Smooth muscle cell (in vitro differentiated cells): ENCODE results near the gene KRTAP5-8. TPM values are rescaled to one million over a fixed set of nuclear protein-coding genes. Genes with fewer than 3 reads are reported as not detected.

ENCODE experiments used
- DNase-seq: peaks from one replicate; lab custom pipeline; 2025; ENCODE audit not compliant: unreplicated experiment; lab: John Stamatoyannopoulos, UW
- H2AFZ ChIP-seq: fragments of 200-600 bp; sonication (generic); 2 replicates; pipeline ENCODE4 v1.6.0; 2016; ENCODE audit warnings: antibody characterized with exemption, low read depth, mild to moderate bottlenecking
- H3F3A ChIP-seq: fragments of 200-600 bp; sonication (generic); 2 replicates; pipeline ENCODE4 v1.6.0; 2017; ENCODE audit warnings: antibody characterized with exemption, low read depth
- H3K27ac ChIP-seq: fragments of 200-600 bp; sonication (generic); 2 replicates; pipeline ENCODE4 v1.5.1; 2016; ENCODE audit warnings: low read depth, mild to moderate bottlenecking
- H3K27me3 ChIP-seq: fragments of 200-600 bp; sonication (generic); 2 replicates; pipeline ENCODE4 v1.6.1; 2016; ENCODE audit warnings: low read depth, mild to moderate bottlenecking
- H3K36me3 ChIP-seq: fragments of 200-600 bp; sonication (generic); 2 replicates; pipeline ENCODE4 v1.5.1; 2016; ENCODE audit warnings: low read depth
- H3K4me1 ChIP-seq: fragments of 200-600 bp; sonication (generic); 2 replicates; pipeline ENCODE4 v1.5.1; 2016; ENCODE audit warnings: low read depth
- H3K4me2 ChIP-seq: fragments of 200-600 bp; sonication (generic); 2 replicates; pipeline ENCODE4 v1.6.0; 2016; ENCODE audit warnings: mild to moderate bottlenecking
- H3K4me3 ChIP-seq: fragments of 200-600 bp; sonication (generic); 2 replicates; pipeline ENCODE4 v1.5.1; 2016; ENCODE audit warnings: mild to moderate bottlenecking
- H3K79me2 ChIP-seq: fragments of 200-600 bp; sonication (generic); 2 replicates; pipeline ENCODE4 v1.6.0; 2016; ENCODE audit warnings: low read depth, mild to moderate bottlenecking
- H3K9ac ChIP-seq: fragments of 200-600 bp; sonication (generic); 2 replicates; pipeline ENCODE4 v1.6.0; 2016; ENCODE audit warnings: low read depth
- H3K9me3 ChIP-seq: fragments of 200-600 bp; sonication (generic); replicated peaks from 2 replicates; pipeline ENCODE4 v1.5.1; 2016; ENCODE audit warnings: low read depth
- H4K20me1 ChIP-seq: fragments of 200-600 bp; sonication (generic); 2 replicates; pipeline ENCODE4 v1.6.0; 2016; ENCODE audit warnings: low read depth
- CTCF ChIP-seq: fragments of 200-600 bp; sonication (generic); IDR thresholded peaks from 2 replicates; pipeline ENCODE4 v1.5.1; 2017; ENCODE audit warnings: borderline replicate concordance, mild to moderate bottlenecking, antibody characterized with exemption; ENCODE audit not compliant: insufficient read depth, poor library complexity, severe bottlenecking
- WGBS: methylation state at CpG from one replicate; pipeline ENCODE4 v1.1.7; 2016; ENCODE audit warnings: low lambda C conversion rate; 5-methylcytosine and 5-hydroxymethylcytosine counted together
- polyA plus RNA-seq: library from polyadenylated mRNA; unstranded; fragments of >200 nt; fragmentation: Nextera tagmentation; extraction: Ambion mirVana; gene quantifications from 2 replicates; pipeline ENCODE4 v1.2.1, GENCODE V29; 2016
- total RNA-seq: library from RNA; depleted of rRNA; stranded (reverse); fragments of >200 nt; gene quantifications from 2 replicates; pipeline ENCODE4 v1.2.3, GENCODE V29; 2014

Gene KRTAP5-8
- total and polyA plus RNA-seq, 2 experiments from 2014 or later: not detected

DNA sequence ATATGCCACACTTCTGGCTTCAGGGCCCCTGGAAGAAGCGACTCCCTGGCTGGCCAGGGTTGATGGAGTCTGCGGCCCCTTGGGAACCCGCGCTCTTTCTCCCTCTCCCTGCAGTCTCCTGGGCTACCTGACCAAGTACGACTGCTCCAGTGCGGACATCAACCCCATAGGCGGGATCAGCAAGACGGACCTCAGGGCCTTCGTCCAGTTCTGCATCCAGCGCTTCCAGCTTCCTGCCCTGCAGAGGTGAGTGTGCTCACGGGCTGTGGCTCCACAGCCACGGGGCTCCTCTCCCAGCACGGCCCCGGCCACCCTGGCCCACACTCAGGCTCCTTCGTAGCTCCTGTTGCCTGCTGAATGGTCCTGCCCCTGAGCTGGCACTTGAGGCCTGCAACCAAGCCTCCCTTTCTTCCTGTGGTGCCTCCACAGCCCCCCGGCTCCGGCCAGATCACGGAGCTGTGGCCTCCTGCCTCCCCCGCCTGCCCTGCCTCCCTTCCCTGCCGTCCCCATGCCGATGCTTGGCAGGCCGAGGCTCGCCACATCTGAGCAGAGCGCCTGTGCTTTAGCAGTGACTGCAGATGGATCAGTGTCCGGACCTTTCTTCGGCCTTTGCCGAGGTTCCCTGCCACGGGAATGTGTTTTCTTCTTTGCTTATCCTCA lies 47.0 kb upstream of the KRTAP5-8 start:
- Histone ChIP-seq H3F3A (no peaks in the 10 kb centered on the region), H3K27me3 (no peaks in the 10 kb centered on the region), H4K20me1 (no peaks in the 10 kb centered on the region), H3K4me2 (no peak overlapping the region), H3K79me2 (no peaks in the 10 kb centered on the region), H3K4me3 (no peak overlapping the region), H3K9ac (no peak overlapping the region), H3K36me3 (no peaks in the 10 kb centered on the region), H2AFZ (no peak overlapping the region), H3K4me1 (no peaks in the 10 kb centered on the region), H3K9me3 (no peaks in the 10 kb centered on the region), H3K27ac (no peak overlapping the region)
- TF ChIP-seq CTCF: no peak
- DNase-seq: no peak
- 97% methylated on average over 28 of the region's 28 CpGs for WGBS

DNA sequence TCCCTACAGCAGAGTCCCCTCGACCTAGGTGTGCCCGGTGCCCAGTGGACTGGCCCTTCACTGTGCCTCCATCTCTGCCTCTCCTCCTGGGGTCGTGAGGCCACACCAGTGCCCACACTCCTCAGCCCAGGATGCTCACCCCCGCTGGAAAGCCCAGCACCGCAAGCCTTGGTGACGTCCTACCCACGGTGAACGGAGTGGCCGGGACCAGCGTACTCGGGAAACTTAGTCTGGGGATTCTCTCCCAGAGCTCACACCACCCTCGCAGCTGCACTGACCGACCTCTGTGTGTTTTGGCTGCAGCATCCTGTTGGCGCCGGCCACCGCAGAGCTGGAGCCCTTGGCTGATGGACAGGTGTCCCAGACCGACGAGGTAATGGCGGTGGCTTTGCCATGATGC lies 46.3 kb upstream of the KRTAP5-8 start:
- Histone ChIP-seq H3K27ac (no peak overlapping the region), H3K27me3 (no peaks in the 10 kb centered on the region), H3K4me2 (no peak overlapping the region), H3K4me3 (no peak overlapping the region), H2AFZ (no peak overlapping the region), H4K20me1 (no peaks in the 10 kb centered on the region), H3K79me2 (no peaks in the 10 kb centered on the region), H3K9ac (no peak overlapping the region), H3K4me1 (no peaks in the 10 kb centered on the region), H3K9me3 (no peaks in the 10 kb centered on the region), H3F3A (no peaks in the 10 kb centered on the region), H3K36me3 (no peaks in the 10 kb centered on the region)
- 94% methylated on average over 17 of the region's 19 CpGs for WGBS
- no peak for DNase-seq
- TF ChIP-seq CTCF: no peak

DNA sequence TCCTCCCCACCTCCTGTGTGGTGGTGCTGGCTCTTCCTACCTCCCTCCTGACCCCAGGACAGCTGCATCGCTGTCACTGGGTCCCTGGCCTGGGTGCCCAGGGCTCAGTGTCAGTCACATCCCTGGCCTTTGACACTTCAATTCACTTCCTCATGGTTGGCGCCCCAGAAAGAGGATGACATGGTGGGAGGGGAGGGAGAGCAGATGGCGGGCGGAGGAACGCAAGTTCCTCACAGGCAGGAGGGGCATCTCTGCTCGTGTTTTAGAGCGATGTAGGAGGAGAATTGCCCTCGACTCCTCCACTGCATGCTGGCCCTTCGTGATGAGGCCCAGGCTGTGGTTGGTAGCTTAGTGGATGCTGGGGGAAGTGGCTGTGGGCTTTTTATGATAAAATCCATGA lies 45.9 kb upstream of the KRTAP5-8 start:
- 93% methylated on average over 9 of the region's 9 CpGs for WGBS
- DNase-seq: no peak
- H3K4me2 ChIP-seq: no peak overlapping the region
- no peak overlapping the region for H3K27ac ChIP-seq
- no peaks in the 10 kb centered on the region for H3F3A ChIP-seq
- H3K27me3 ChIP-seq: no peaks in the 10 kb centered on the region
- no peak for TF ChIP-seq CTCF
- no peaks in the 10 kb centered on the region for H4K20me1 ChIP-seq
- H3K9me3 ChIP-seq: no peaks in the 10 kb centered on the region
- H3K36me3 ChIP-seq: no peaks in the 10 kb centered on the region
- no peak overlapping the region for H3K9ac ChIP-seq
- no peak overlapping the region for H2AFZ ChIP-seq
- H3K4me1 ChIP-seq: no peaks in the 10 kb centered on the region
- H3K4me3 ChIP-seq: no peak overlapping the region
- no peaks in the 10 kb centered on the region for H3K79me2 ChIP-seq
